H7 (cell line): ENCODE results near the gene ALK. TPM values are rescaled to one million over a fixed set of nuclear protein-coding genes. Genes with fewer than 3 reads are reported as not detected.

Source experiments
- DNase-seq: peaks from one replicate; pipeline ENCODE4 v3.0.0; 2012
- H3K27me3 ChIP-seq: 2 replicates; pipeline ENCODE4 v1.6.0; 2011; ENCODE audit warnings: mild to moderate bottlenecking, low read length; ENCODE audit not compliant: control insufficient read depth, insufficient read depth
- H3K36me3 ChIP-seq: replicated peaks from 2 replicates; pipeline ENCODE4 v1.5.1; 2011; ENCODE audit warnings: low read length; ENCODE audit not compliant: control insufficient read depth, insufficient read depth
- H3K4me3 ChIP-seq: 2 replicates; pipeline ENCODE4 v1.5.1; 2011; ENCODE audit warnings: low read depth, mild to moderate bottlenecking, control low read depth, low read length, moderate library complexity; ENCODE audit not compliant: insufficient read depth
- total RNA-seq: library from RNA; depleted of rRNA; stranded (reverse); fragments of >200 nt; shearing (Covaris generic); gene quantifications from 2 replicates; pipeline ENCODE4 v1.2.3, GENCODE V29; 2014

ALK gene
- total RNA-seq, 1 experiment from 2014 or later: 0.21 TPM

- Histone ChIP-seq H3K36me3 (no peaks in the 10 kb centered on the region), H3K27me3 (no peaks in the 10 kb centered on the region), H3K4me3 (no peak overlapping the region)
- DNase-seq: no peak
These were observed 516.1 kb downstream of the ALK start for GRCh38 chr2:29405266-29405665.

GRCh38 chr2:29401994-29402393 is 519.4 kb downstream of the ALK start:
- no peaks in the 10 kb centered on the region for H3K36me3 ChIP-seq
- no peak for DNase-seq
- no peak overlapping the region for H3K4me3 ChIP-seq
- no peaks in the 10 kb centered on the region for H3K27me3 ChIP-seq

- no peak for DNase-seq
- no peak overlapping the region for H3K4me3 ChIP-seq
- no peaks in the 10 kb centered on the region for H3K36me3 ChIP-seq
- H3K27me3 ChIP-seq: no peaks in the 10 kb centered on the region
These were observed 520.3 kb downstream of the ALK start for GRCh38 chr2:29400930-29401653.

- Histone ChIP-seq H3K36me3 (no peaks in the 10 kb centered on the region), H3K27me3 (no peaks in the 10 kb centered on the region), H3K4me3 (no peak overlapping the region)
- peak; percentile 17 for DNase-seq
These were observed 522.8 kb downstream of the ALK start for GRCh38 chr2:29398384-29399237.

GRCh38 chr2:29397713-29398112 is 523.7 kb downstream of the ALK start:
- no peak overlapping the region for H3K4me3 ChIP-seq
- H3K36me3 ChIP-seq: no peaks in the 10 kb centered on the region
- DNase-seq: no peak
- H3K27me3 ChIP-seq: no peaks in the 10 kb centered on the region

GRCh38 chr2:29397039-29397438 is 524.3 kb downstream of the ALK start:
- H3K4me3 ChIP-seq: no peak overlapping the region
- H3K27me3 ChIP-seq: no peaks in the 10 kb centered on the region
- no peak for DNase-seq
- H3K36me3 ChIP-seq: no peaks in the 10 kb centered on the region

GRCh38 chr2:29394981-29395350 is 526.4 kb downstream of the ALK start:
- Histone ChIP-seq H3K36me3 (no peaks in the 10 kb centered on the region), H3K4me3 (no peak overlapping the region), H3K27me3 (no peaks in the 10 kb centered on the region)
- no peak for DNase-seq

GRCh38 chr2:29394311-29394980 is 526.9 kb downstream of the ALK start:
- DNase-seq: peak; percentile 21
- H3K4me3 ChIP-seq: no peak overlapping the region
- no peaks in the 10 kb centered on the region for H3K36me3 ChIP-seq
- H3K27me3 ChIP-seq: no peaks in the 10 kb centered on the region

- no peaks in the 10 kb centered on the region for H3K27me3 ChIP-seq
- DNase-seq: no peak
- H3K36me3 ChIP-seq: no peaks in the 10 kb centered on the region
- no peak overlapping the region for H3K4me3 ChIP-seq
These were observed 527.7 kb downstream of the ALK start for GRCh38 chr2:29393676-29394075.

- no peak for DNase-seq
These were observed 528.6 kb downstream of the ALK start for GRCh38 chr2:29392774-29393173.

GRCh38 chr2:29390136-29390535 is 531.2 kb downstream of the ALK start:
- Histone ChIP-seq H3K4me3 (no peak overlapping the region), H3K36me3 (no peaks in the 10 kb centered on the region), H3K27me3 (no peaks in the 10 kb centered on the region)

More at GRCh38 chr2:29392774-29393173, 528.6 kb downstream of the ALK start:
- Histone ChIP-seq H3K27me3 (no peaks in the 10 kb centered on the region), H3K36me3 (no peaks in the 10 kb centered on the region), H3K4me3 (no peak overlapping the region)

GRCh38 chr2:29389686-29390085 is 531.7 kb downstream of the ALK start:
- Histone ChIP-seq H3K27me3 (no peaks in the 10 kb centered on the region), H3K4me3 (no peak overlapping the region), H3K36me3 (no peaks in the 10 kb centered on the region)
- no peak for DNase-seq

More at GRCh38 chr2:29390136-29390535, 531.2 kb downstream of the ALK start:
- no peak for DNase-seq

GRCh38 chr2:29388071-29388470 is 533.3 kb downstream of the ALK start:
- H3K27me3 ChIP-seq: no peaks in the 10 kb centered on the region
- no peak for DNase-seq
- no peaks in the 10 kb centered on the region for H3K36me3 ChIP-seq
- no peak overlapping the region for H3K4me3 ChIP-seq

GRCh38 chr2:29382486-29382885 is 538.9 kb downstream of the ALK start:
- no peak for DNase-seq
- no peaks in the 10 kb centered on the region for H3K36me3 ChIP-seq
- no peak overlapping the region for H3K4me3 ChIP-seq
- no peaks in the 10 kb centered on the region for H3K27me3 ChIP-seq

- Histone ChIP-seq H3K4me3 (no peak overlapping the region), H3K27me3 (no peaks in the 10 kb centered on the region), H3K36me3 (no peaks in the 10 kb centered on the region)
- DNase-seq: no peak
These were observed 543.6 kb downstream of the ALK start for GRCh38 chr2:29377788-29378187.
